GM12892 (cell line): ENCODE results near the gene CCDC30.
"Not testable (repeated sequence)": the region's sequence is repeated elsewhere in the genome, so short reads cannot be mapped to it uniquely, and the experiment has no call there.

Source experiments
- DNase-seq: peaks from one replicate; pipeline ENCODE4 v3.0.0; 2011; ENCODE audit not compliant: insufficient read length
- FAIRE-seq: peaks from 2 replicates; lab custom pipeline; 2011; peaks lifted over from hg19 to GRCh38; lab: Jason Lieb, UNC
- POLR2A ChIP-seq: IDR thresholded peaks from 2 replicates; pipeline ENCODE4 v1.6.1; 2011; ENCODE audit warnings: low read depth, low read length, control low read depth
- POLR2AphosphoS5 ChIP-seq: IDR thresholded peaks from 2 replicates; pipeline ENCODE4 v1.6.1; 2011; ENCODE audit warnings: low read depth, low read length, control low read depth
- TAF1 ChIP-seq: IDR thresholded peaks from 2 replicates; pipeline ENCODE4 v1.6.1; 2011; ENCODE audit warnings: low read depth, mild to moderate bottlenecking, control low read depth, low read length, borderline replicate concordance

Gene CCDC30

DNA sequence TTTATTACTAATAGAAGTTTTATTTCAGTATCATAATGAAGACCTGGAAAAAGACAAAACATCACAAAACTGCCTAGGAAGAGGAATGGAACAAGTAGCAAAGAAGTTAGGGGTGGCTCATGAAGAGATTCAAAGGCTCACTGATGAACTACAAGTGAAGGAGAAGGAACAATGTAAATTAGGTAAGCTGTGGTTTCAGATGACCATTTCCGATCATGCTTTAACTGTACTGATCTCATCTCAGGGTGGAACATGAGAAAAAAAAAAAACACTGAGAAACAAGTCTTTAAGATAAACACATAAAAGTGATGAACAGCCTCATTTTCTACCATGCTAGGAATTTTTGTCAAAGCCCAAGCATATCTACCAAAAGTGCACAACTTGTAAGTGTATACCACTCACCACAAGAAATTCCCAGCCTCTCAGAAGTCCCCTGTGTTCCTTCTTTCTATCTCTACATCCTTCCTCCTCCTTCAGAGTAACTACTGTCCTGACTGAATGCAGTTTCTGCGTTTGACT, 19.6 kb downstream of the CCDC30 start:
- no peak for FAIRE-seq
- DNase-seq = no peak
- no peak for TF ChIP-seq POLR2AphosphoS5
- TF ChIP-seq TAF1 = no peak
- TF ChIP-seq POLR2A = no peak

DNA sequence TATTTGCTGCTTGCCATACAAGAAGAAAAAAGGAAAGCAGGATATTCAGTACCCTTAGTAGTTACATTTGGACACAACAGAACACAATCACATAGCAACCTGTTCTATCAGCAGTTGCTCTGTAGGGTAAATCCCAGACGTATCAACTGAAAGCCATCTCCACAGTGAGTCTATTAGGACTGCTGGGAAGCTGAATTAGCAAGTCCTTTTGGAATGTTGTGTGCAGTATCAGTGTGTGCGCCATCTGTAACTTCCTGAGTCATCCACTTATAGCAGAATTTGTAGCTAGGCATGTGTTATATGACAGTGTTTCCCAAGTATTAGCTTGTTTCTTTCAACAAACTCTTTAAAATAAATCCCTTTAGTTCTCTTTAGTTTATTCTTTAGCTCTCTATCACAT, 21.3 kb downstream of the CCDC30 start:
- DNase-seq (no peak), FAIRE-seq (no peak)
- TF ChIP-seq POLR2A (no peak), TAF1 (no peak), POLR2AphosphoS5 (no peak)

DNA sequence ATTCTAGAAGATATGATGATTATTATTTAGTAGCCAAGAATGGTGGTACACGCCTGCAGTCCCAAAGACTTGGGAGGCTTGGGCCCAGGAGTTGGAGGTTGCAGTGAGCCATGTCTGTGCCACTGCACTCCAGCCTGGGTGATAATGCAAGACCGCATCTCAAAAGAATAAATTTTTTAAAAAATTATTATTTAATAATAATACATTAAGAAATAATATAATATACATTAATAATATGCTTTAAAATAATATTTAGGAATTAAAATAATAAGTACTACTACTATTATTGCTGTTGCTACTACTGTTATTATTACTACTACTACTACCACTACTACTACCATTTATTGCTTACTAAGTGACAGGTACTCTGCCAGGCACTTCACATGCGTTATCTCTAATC, 27.2 kb downstream of the CCDC30 start:
- DNase-seq (no peak), FAIRE-seq (no peak)
- TF ChIP-seq TAF1 = no peak
- no peak for TF ChIP-seq POLR2A
- no peak for TF ChIP-seq POLR2AphosphoS5

DNA sequence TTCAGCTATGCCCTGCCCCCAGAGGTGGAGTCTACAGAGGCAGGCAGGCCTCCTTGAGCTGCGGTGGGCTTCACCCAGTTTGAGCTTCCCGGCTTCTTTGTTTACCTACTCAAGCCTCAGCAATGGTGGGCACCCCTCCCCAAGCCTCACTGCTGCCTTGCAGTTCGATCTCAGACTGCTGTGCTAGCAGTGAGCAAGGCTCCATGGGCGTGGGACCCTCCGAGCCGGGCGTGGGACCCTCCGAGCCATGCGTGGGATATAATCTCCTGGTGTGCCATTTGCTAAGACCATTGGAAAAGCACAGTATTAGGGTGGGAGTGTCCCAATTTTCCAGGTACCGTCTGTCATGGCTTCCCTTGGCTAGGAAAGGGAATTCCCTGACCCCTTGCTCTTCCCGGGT, 38.9 kb downstream of the CCDC30 start:
- not testable (repeated sequence) for DNase-seq, FAIRE-seq

DNA sequence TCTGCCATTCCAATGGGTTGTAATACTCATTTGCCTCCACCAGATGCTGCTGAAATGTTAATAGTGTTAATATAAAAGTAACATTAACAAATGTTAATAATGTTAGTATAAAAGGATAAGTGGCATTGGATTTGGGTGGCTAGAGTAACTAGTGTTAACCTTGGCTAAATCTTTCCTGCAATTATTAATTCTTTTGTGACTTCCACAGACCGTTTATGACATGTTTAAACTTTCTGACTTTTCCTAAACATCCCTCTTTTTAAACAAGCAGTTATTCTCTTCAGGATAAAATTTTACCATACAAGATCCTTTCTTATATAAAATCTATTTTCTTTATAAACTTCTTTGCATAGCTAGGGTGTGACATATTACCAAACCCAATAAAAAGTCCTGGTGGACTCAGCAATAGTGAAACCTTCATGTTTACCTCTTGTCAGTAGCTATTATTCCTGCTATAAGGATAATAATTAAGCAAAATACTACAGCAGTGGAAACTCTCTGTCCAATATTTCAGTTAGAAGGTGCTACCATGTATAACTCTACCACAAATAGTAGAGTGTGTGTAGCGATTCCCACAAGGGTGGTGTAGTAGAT, 41.5 kb downstream of the CCDC30 start:
- no peak for FAIRE-seq
- TF ChIP-seq TAF1 = no peak
- no peak for TF ChIP-seq POLR2A
- no peak for TF ChIP-seq POLR2AphosphoS5
- DNase-seq = no peak

DNA sequence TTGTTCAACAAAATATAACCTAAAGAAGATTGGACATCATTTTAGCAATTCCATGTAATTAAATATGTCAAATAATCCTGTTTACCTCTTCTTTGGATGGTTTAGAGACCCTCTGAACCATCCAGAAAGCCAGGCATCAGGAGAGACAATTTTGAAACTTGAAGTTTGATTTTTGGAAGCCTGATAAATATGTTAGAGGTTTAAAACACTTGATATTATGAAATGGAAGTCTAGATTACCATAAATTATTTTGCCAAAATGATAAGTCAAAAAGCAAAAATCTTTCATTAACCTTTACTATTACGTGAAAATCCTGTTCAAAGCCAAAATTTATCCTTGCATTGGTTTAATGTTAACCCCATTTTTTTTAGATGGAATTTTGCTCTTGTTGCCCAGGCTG, 43.5 kb downstream of the CCDC30 start:
- no peak for FAIRE-seq

DNA sequence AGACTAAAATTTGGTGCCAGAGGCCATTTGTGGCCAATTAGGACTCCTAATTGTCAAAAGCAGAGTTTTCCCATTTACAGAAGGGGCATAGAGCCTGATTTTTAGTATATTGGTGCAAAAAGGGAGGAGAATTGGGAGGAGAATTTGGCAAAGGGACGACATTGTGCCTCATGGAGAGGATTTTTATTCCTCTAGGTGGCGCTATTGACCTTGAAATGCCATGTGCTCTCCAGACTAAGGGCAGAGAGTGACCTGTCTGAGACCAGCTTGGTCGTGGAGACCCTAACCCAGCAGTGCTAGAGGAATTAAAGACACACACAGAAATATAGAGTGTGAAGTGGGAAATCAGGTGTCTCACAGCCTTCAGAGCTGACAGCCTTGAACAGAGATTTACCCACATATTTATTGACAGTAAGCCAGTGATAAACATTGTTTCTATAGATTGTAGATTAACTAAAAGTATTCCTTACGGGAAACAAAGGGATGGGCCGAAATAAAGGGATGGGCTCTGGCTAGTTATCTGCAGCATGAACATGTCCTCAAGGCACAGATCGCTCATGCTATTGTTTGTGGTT, 48.6 kb downstream of the CCDC30 start:
- DNase-seq, FAIRE-seq: not testable (repeated sequence)

More for the DNA sequence above, 43.5 kb downstream of the CCDC30 start:
- no peak for DNase-seq
- TF ChIP-seq POLR2AphosphoS5 = no peak
- no peak for TF ChIP-seq POLR2A
- TF ChIP-seq TAF1 = no peak

DNA sequence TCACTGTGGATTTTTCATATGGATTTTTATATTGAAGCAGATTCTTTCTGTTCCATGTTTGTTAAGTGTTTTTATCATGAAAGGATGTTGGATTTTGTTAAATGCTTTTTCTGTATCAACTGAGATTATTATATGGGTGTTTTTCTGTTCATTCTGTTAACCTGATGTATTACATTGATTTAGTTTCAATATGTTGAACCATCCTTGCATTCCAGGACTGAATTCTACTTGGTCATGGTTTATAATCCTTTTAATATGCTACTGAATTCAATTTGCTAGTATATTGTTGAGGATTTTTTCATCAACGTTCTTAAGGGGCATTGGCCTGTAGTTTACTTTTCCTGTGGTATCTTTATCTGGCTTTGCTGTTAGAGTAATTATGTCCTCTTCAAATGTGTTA, 55.8 kb downstream of the CCDC30 start:
- DNase-seq = no peak
- no peak for FAIRE-seq
- TF ChIP-seq POLR2AphosphoS5 = no peak
- no peak for TF ChIP-seq POLR2A
- TF ChIP-seq TAF1 = no peak

DNA sequence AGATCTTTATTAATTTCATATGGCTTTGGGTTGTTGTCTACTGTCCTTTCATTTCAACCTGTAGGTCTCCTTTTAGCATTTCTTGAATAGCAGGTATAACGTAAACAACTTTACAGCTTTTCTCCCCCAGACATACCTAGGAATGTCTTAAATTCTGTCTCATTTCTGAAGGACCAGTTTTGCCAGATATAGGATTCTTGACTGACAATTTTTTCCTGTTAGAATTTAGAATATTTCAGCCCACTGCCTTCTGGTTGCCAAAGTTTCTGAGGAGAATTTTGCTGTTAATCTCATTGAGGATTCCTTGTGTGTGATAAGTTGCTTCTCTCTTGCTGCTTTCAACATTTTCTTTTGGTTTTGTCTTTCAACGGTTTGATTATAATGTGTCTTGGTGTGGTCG, 60.1 kb downstream of the CCDC30 start:
- no peak for FAIRE-seq
- DNase-seq = no peak
- no peak for TF ChIP-seq POLR2A
- TF ChIP-seq TAF1 = no peak
- TF ChIP-seq POLR2AphosphoS5 = no peak

DNA sequence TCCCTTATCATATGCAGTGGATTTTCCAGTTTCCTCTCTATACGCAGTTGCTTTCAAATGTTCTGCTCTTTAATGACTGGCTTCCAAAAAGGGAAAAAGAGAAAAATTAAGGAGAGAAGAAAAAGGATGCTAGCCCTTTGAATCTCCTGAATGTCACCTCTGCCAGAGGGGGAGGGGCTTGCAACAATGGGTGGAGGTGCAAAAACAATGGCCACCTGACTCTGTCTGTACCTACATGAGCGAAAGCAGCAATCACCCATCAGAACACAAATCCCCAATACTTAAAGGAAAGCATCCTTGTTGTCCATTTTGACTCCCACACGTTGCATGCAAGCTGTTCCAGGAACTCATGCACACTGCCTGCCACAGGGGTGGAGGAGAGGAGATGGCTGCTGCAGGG, 61.2 kb downstream of the CCDC30 start:
- no peak for FAIRE-seq
- TF ChIP-seq POLR2A (no peak), TAF1 (no peak), POLR2AphosphoS5 (no peak)
- no peak for DNase-seq

DNA sequence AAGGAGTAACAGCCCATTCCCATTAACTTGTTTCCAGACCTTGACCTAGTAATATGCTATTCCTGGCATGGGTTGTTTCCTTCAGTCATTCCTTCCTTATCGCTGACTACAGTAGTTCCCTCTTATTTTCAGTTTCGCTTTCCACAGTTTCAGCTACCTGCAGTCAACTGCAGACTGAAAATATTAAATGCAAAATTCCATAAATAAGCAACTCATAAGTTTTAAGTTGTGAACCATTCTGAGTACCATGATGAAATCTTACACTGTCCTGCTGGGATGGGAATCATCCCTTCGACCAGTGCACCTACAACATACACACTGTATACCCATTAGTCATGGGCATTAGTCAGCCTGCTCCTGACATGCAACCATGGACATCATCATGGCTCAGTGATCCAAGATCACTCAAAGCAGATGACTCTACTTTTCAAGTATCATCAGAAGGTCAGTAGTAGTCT, 66.7 kb downstream of the CCDC30 start:
- peak; percentile 51 for FAIRE-seq
- TF ChIP-seq POLR2A (no peak), POLR2AphosphoS5 (no peak), TAF1 (no peak)
- no peak for DNase-seq

DNA sequence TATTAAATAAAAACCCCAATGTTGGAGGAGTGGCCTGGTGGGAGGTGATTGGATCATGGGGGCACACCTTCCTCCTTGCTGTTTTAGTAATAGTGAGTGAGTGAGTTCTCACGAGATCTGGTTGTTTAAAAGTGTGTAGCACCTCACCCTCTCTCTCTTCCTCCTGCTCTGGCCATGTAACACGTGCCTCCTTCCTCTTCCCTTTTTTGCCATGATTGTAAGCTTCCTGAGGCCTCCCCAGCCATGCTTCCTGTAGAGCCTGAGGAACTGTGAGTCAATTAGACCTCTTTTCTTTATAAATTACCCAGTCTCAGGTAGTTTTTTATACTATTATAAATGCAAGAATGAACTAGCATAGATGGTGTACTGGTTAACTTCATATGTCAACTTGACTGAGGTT, 68.0 kb downstream of the CCDC30 start:
- FAIRE-seq (no peak), DNase-seq (no peak)
- TF ChIP-seq POLR2A (no peak), TAF1 (no peak), POLR2AphosphoS5 (no peak)
